CD4-positive, alpha-beta T cell (primary cell): ENCODE results near the gene DDX52. TPM values are rescaled to one million over a fixed set of nuclear protein-coding genes. Genes with fewer than 3 reads are reported as not detected.
A peak's percentile ranks its signal among the peaks of the same experiment; 100 is the strongest.

Experiments
- ATAC-seq: fragments of 200-7000 bp; cut with Tn5 transposase; one replicate; pipeline ENCODE4 v1.10.0; 2022; ENCODE audit warnings: mild to moderate bottlenecking; ENCODE audit not compliant: poor library complexity
- CTCF ChIA-PET: fragments of 350-600 bp; sonication (Branson Sonifier 250); formaldehyde crosslinking; loops from one replicate; lab custom pipeline; 2021; ENCODE audit warnings: antibody characterized with exemption, inconsistent platforms; lab: Charles Lee
- POLR2A ChIA-PET: fragments of 350-600 bp; sonication (Branson Sonifier 250); formaldehyde crosslinking; loops from one replicate; lab custom pipeline; 2021; ENCODE audit warnings: antibody characterized with exemption, inconsistent platforms; lab: Charles Lee
- DNase-seq, 14 experiments: peaks; one replicate each; pipeline ENCODE4 v3.0.0-alpha.2; 2013 to 2020; ENCODE audit warnings: mixed read lengths in 2 of 14
- H3K27ac ChIP-seq, 2 donors: one replicate each; pipeline versions ENCODE4 v1.5.1 to v1.7.0; 2013; ENCODE audit warnings: low read length in 2 of 2, low read depth in 1 of 2, mild to moderate bottlenecking in 1 of 2
- H3K27me3 ChIP-seq, 2 experiments: 1 replicate in 1 of 2; 2 replicates in 1 of 2; pipeline versions ENCODE4 v1.6.1 to v1.7.0; 2013; ENCODE audit warnings: low read length in 2 of 2, control low read depth in 1 of 2, mild to moderate bottlenecking in 1 of 2, moderate library complexity in 1 of 2; ENCODE audit not compliant: insufficient read depth in 2 of 2, control insufficient read depth in 1 of 2
- H3K36me3 ChIP-seq: one replicate; pipeline ENCODE4 v1.6.1; 2013; ENCODE audit warnings: low read length, control low read depth; ENCODE audit not compliant: insufficient read depth
- H3K4me1 ChIP-seq: one replicate; pipeline ENCODE4 v1.6.1; 2013; ENCODE audit warnings: low read length, control low read depth; ENCODE audit not compliant: insufficient read depth
- H3K4me3 ChIP-seq: one replicate; pipeline ENCODE4 v1.5.1; 2013; ENCODE audit warnings: mild to moderate bottlenecking, low read length, moderate library complexity
- H3K9me3 ChIP-seq, 2 experiments: 1 replicate in 1 of 2; 2 replicates in 1 of 2; pipeline versions ENCODE4 v1.6.1 to v1.7.0; 2013; ENCODE audit warnings: low read length in 2 of 2, mild to moderate bottlenecking in 2 of 2, control low read depth in 1 of 2, moderate library complexity in 1 of 2; ENCODE audit not compliant: control insufficient read depth in 1 of 2, insufficient read depth in 1 of 2
- H3K27ac Mint-ChIP-seq: one replicate; pipeline ENCODE4 v1.8.0; 2020; ENCODE audit warnings: mixed read lengths
- H3K27me3 Mint-ChIP-seq: one replicate; pipeline ENCODE4 v1.8.0; 2021; ENCODE audit warnings: mixed read lengths
- H3K36me3 Mint-ChIP-seq: one replicate; pipeline ENCODE4 v1.8.0; 2021; ENCODE audit warnings: low read depth, mixed read lengths
- H3K4me1 Mint-ChIP-seq: one replicate; pipeline ENCODE4 v1.8.0; 2021; ENCODE audit warnings: low read depth, mixed read lengths
- H3K4me3 Mint-ChIP-seq: one replicate; pipeline ENCODE4 v1.8.0; 2020; ENCODE audit warnings: mild to moderate bottlenecking, mixed read lengths
- H3K9me3 Mint-ChIP-seq: one replicate; pipeline ENCODE4 v1.8.0; 2020; ENCODE audit warnings: mixed read lengths
- CTCF ChIP-seq: fragments of 200-600 bp; IDR thresholded peaks from one replicate; pipeline ENCODE4 v1.8.0; 2022; ENCODE audit warnings: antibody characterized with exemption, mild to moderate bottlenecking
- intact Hi-C, 2 experiments: fragments of 100-400 bp; cut with DNase I in 1 of 2; cut with micrococcal nuclease in 1 of 2; formaldehyde crosslinking; loops; one replicate each; pipeline versions ENCODE4 v1.15.1 to v1.9.0; 2023 to 2025; cut with DNase I, micrococcal nuclease
- total RNA-seq, 174 experiments: library from RNA in 2 of 174; stranded (reverse) in 2 of 174; gene quantifications; one replicate each; pipeline ENCODE4 v1.2.3 and lab custom pipeline; 2021 to 2026

The DDX52 gene
- total RNA-seq, 2 experiments from 2014 or later, result 27.4 to 30.1 TPM

- ChIA-PET CTCF (no interaction called here), POLR2A (interaction anchor here (0.9 kb wide), 1 partner anchor 9 kb away, joined by 3 read pairs; no protein-coding TSS in a partner anchor)
- Histone ChIP-seq H3K4me1 (peaks cover 4% of the 10 kb centered on the region), H3K4me3 (no peak overlapping the region), H3K36me3 (peaks cover 77% of the 10 kb centered on the region), H3K27me3 (no peaks in the 10 kb centered on the region), H3K9me3 (no peaks in the 10 kb centered on the region), H3K27ac (no peak overlapping the region)
- intact Hi-C loops, result no loop called here
- DNase-seq, result no peak
- Mint-ChIP-seq H3K4me3 (no peak overlapping the region), H3K27me3 (no peaks in the 10 kb centered on the region), H3K36me3 (peaks cover 88% of the 10 kb centered on the region), H3K9me3 (no peaks in the 10 kb centered on the region), H3K27ac (peak overlapping the region; percentile 0), H3K4me1 (peaks cover 20% of the 10 kb centered on the region)
- no peak for ATAC-seq
- no peak for TF ChIP-seq CTCF
Measured at GRCh38 chr17:37585066-37585465, 58.2 kb downstream of the DDX52 start.

- Histone ChIP-seq H3K4me3 (no peak overlapping the region), H3K4me1 (no peaks in the 10 kb centered on the region), H3K9me3 (no peaks in the 10 kb centered on the region), H3K36me3 (peaks cover 84% of the 10 kb centered on the region), H3K27me3 (no peaks in the 10 kb centered on the region), H3K27ac (no peak overlapping the region)
- CTCF ChIA-PET, result interaction anchor here (1.2 kb wide), 1 partner anchor 41 kb away, joined by 3 read pairs; no protein-coding TSS in a partner anchor
- H3K9me3 Mint-ChIP-seq, result no peaks in the 10 kb centered on the region
- peak overlapping the region; percentile 51 for H3K27ac Mint-ChIP-seq
- peaks cover 91% of the 10 kb centered on the region for H3K36me3 Mint-ChIP-seq
- intact Hi-C loops, result no loop called here
- ATAC-seq (no peak), DNase-seq (no peak)
- POLR2A ChIA-PET, result interaction anchor here (0.7 kb wide), 1 partner anchor 9 kb away, joined by 3 read pairs; no protein-coding TSS in a partner anchor
- H3K4me3 Mint-ChIP-seq, result no peak overlapping the region
- TF ChIP-seq CTCF, result no peak
- H3K4me1 Mint-ChIP-seq, result peaks cover 5% of the 10 kb centered on the region
- H3K27me3 Mint-ChIP-seq, result no peaks in the 10 kb centered on the region
Measured at GRCh38 chr17:37576281-37576680, 67.0 kb downstream of the DDX52 start.

GRCh38 chr17:37574427-37574826, 68.8 kb downstream of the DDX52 start:
- peaks cover 5% of the 10 kb centered on the region for H3K4me1 Mint-ChIP-seq
- H3K4me3 Mint-ChIP-seq, result no peak overlapping the region
- H3K27me3 Mint-ChIP-seq, result no peaks in the 10 kb centered on the region
- ChIA-PET CTCF (interaction anchor here (0.6 kb wide), 1 partner anchor 34 kb away, joined by 4 read pairs; no protein-coding TSS in a partner anchor), POLR2A (no interaction called here)
- H3K9me3 Mint-ChIP-seq, result no peaks in the 10 kb centered on the region
- Histone ChIP-seq H3K36me3 (peaks cover 88% of the 10 kb centered on the region), H3K4me1 (no peaks in the 10 kb centered on the region), H3K27ac (no peak overlapping the region), H3K9me3 (no peaks in the 10 kb centered on the region), H3K27me3 (no peaks in the 10 kb centered on the region), H3K4me3 (no peak overlapping the region)
- intact Hi-C loops, result no loop called here
- no peak for TF ChIP-seq CTCF
- DNase-seq (no peak), ATAC-seq (no peak)
- peaks cover 90% of the 10 kb centered on the region for H3K36me3 Mint-ChIP-seq
- peak overlapping the region; percentile 57 for H3K27ac Mint-ChIP-seq
